Measurements from ENCODE around the gene PIMREG.

The PIMREG gene

DNA sequence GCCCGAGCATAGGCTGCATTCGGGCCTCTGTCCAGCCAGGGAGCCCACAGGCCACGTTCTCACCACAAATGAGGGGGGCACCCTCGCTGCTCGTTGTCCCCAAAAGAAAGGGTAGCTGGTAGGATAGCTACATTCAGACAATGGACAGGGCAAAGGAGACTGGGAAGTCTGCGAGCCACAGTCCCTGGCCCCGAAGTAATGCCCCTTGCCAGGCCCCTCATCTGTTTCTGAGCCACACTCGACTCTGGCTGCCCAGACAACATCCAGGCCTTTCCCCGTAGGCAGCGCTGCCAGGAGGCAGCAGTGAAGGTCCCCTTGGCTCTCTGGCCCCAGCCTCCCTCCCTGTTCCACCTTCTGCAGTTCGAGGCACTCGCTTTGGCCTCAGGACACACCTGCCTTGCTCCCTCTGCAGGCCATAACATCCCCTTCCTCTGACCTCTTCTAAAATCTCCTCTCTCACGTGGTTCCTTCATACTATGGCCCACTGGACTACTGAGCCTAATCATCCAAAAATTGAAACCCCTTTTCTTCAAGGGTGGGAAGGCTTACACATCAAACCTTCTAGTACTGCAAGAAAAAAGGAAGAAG, 21.5 kb upstream of the PIMREG start:
- Histone ChIP-seq H3K27me3 (ENCODE audit: control insufficient read depth in 1 of 2, insufficient read depth in 2 of 2, low read length in 2 of 2) (peaks cover 3 to 13% of the 10 kb centered on the region in 2 donors), H3K4me1 (ENCODE audit: control insufficient read depth in 1 of 2, insufficient read depth in 2 of 2, low read length in 2 of 2) (peaks cover 0 to 4% of the 10 kb centered on the region in 2 donors), H3K27ac (ENCODE audit: low read depth, low read length) (no peak overlapping the region), H3K36me3 (ENCODE audit: control insufficient read depth in 1 of 2, insufficient read depth in 2 of 2, low read length in 2 of 2) (no peaks in the 10 kb centered on the region), H3K9ac (ENCODE audit: low read depth in 1 of 2, low read length in 2 of 2) (no peak overlapping the region), H3K4me3 (ENCODE audit: low read depth in 1 of 2, low read length in 2 of 2) (no peak overlapping the region), H3K9me3 (ENCODE audit: control insufficient read depth in 1 of 2, low read length in 2 of 2) (no peaks in the 10 kb centered on the region)

DNA sequence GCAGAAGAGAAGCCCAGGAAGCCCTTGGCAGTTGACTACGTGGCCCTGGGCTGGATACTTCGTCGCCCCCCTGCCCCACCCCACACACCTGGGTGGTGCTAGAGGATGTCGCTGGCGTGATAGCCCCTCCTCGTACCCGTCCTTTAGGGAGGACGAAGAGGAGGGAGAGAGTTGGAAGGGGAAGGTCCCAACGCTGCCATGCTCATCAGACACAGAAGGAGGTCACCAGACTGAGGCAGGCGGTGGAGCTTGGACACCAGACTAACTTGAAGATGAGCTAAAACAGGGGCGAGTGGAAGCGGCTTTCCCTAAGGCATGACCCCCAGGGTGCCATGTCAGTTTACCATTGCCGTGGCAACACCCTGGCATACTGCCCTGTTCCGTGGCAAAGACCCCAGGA, 20.3 kb upstream of the PIMREG start:
- Histone ChIP-seq H3K27ac (ENCODE audit: low read depth, low read length) (no peak overlapping the region), H3K4me3 (ENCODE audit: low read depth in 1 of 2, low read length in 2 of 2) (no peak overlapping the region), H3K9ac (ENCODE audit: low read depth in 1 of 2, low read length in 2 of 2) (no peak overlapping the region), H3K9me3 (ENCODE audit: control insufficient read depth in 1 of 2, low read length in 2 of 2) (no peaks in the 10 kb centered on the region), H3K4me1 (ENCODE audit: control insufficient read depth in 1 of 2, insufficient read depth in 2 of 2, low read length in 2 of 2) (peaks cover 0 to 4% of the 10 kb centered on the region in 2 donors), H3K36me3 (ENCODE audit: control insufficient read depth in 1 of 2, insufficient read depth in 2 of 2, low read length in 2 of 2) (no peaks in the 10 kb centered on the region), H3K27me3 (ENCODE audit: control insufficient read depth in 1 of 2, insufficient read depth in 2 of 2, low read length in 2 of 2) (peaks cover 3 to 13% of the 10 kb centered on the region in 2 donors)

DNA sequence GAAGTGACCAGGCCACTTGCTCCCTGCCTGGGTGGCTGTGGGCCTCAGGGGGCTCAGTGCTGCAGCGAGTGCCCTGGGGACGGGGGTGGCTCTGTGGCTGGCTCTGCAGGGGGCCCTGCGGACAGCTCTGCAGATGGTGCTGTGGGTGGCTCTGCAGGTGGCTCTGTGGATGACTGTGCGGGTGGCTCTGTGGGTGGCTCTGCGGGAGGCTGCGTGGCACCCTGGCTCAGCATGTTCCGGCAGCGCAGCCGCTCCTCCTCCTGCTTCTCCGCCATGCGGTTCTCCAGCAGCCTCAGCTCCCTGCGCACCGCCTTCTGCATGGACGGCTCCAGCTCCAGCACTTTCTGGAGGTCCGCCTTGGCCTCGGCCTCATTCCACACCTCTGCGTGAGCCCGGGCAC, 18.8 kb upstream of the PIMREG start:
- Histone ChIP-seq H3K9ac (ENCODE audit: low read depth in 1 of 2, low read length in 2 of 2) (no peak overlapping the region), H3K4me3 (ENCODE audit: low read depth in 1 of 2, low read length in 2 of 2) (no peak overlapping the region), H3K27ac (ENCODE audit: low read depth, low read length) (no peak overlapping the region), H3K9me3 (ENCODE audit: control insufficient read depth in 1 of 2, low read length in 2 of 2) (peaks cover under 1% of the 10 kb centered on the region in 2 donors), H3K36me3 (ENCODE audit: control insufficient read depth in 1 of 2, insufficient read depth in 2 of 2, low read length in 2 of 2) (no peaks in the 10 kb centered on the region), H3K4me1 (ENCODE audit: control insufficient read depth in 1 of 2, insufficient read depth in 2 of 2, low read length in 2 of 2) (peaks cover 0 to 4% of the 10 kb centered on the region in 2 donors), H3K27me3 (ENCODE audit: control insufficient read depth in 1 of 2, insufficient read depth in 2 of 2, low read length in 2 of 2) (peaks cover 3 to 8% of the 10 kb centered on the region in 2 donors)

DNA sequence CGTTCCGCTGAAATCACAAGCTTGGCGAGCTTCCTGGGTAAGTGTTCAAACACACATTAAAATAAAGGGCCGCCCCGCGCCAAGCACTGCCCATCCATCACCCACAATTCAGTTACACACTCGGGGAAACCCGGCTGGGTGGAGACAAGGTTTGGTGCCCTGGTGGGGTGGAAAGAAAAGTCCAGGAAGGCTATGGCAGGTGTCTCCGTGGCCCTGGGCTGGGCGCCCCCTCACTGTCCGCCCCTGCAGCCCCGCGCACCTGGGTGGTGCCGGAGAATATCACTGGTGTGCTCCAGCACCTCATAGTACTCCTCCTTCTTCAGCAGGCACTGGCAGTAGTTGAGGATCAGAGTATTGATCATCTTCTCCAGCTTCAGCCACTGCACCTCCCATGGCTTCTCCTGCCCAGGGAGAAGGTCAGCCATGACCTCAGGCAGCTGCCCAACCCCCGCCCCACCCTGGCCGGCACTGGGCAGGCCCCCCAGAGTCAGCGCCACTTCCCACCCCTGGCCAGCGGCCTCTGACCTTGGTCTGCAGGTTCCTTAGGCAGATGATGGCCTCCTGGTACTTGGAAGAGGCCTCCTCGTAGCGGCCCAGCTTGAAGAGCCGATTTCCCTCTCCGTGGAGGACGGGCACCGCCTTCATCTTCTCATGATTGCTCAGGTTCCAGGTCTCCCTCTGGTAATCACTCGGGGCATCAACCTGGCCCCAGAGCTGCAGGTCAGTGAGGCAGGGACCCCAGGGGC, 17.7 kb upstream of the PIMREG start:
- H3K4me1 ChIP-seq (ENCODE audit: control insufficient read depth in 1 of 2, insufficient read depth in 2 of 2, low read length in 2 of 2): peaks cover 0 to 4% of the 10 kb centered on the region in 2 donors
- H3K9ac ChIP-seq (ENCODE audit: low read depth in 1 of 2, low read length in 2 of 2): no peak overlapping the region
- no peaks in the 10 kb centered on the region for H3K36me3 ChIP-seq (ENCODE audit: control insufficient read depth in 1 of 2, insufficient read depth in 2 of 2, low read length in 2 of 2)
- peaks cover 2 to 3% of the 10 kb centered on the region in 2 donors for H3K27me3 ChIP-seq (ENCODE audit: control insufficient read depth in 1 of 2, insufficient read depth in 2 of 2, low read length in 2 of 2)
- H3K9me3 ChIP-seq (ENCODE audit: control insufficient read depth in 1 of 2, low read length in 2 of 2): peaks cover 6 to 7% of the 10 kb centered on the region in 2 donors
- H3K4me3 ChIP-seq (ENCODE audit: low read depth in 1 of 2, low read length in 2 of 2): no peak overlapping the region
- no peak overlapping the region for H3K27ac ChIP-seq (ENCODE audit: low read depth, low read length)

DNA sequence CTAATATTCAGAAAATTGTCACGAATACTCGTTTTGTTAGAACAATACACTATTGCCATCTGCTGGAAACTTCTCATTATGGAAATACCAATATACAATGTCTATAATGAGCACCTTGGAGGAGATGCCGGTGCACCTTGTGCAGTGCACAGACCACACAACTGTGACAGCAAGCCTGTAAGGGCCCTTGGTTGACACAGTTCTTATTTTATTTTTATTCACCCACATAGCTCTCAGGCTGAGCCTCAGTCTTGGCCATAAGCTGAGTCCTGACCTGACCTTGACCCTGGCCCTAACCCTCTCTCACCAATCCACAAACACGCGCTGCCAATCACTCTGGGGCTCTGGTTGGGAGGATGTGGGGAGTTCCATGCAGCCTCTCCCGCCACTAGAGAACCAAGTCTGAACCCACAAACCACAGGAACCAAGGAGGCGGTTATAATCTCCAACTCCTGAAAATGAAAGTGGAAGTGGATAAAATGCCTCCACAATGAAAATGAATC, 16.9 kb upstream of the PIMREG start:
- Histone ChIP-seq H3K36me3 (ENCODE audit: control insufficient read depth in 1 of 2, insufficient read depth in 2 of 2, low read length in 2 of 2) (no peaks in the 10 kb centered on the region), H3K4me1 (ENCODE audit: control insufficient read depth in 1 of 2, insufficient read depth in 2 of 2, low read length in 2 of 2) (peaks cover 0 to 4% of the 10 kb centered on the region in 2 donors), H3K27me3 (ENCODE audit: control insufficient read depth in 1 of 2, insufficient read depth in 2 of 2, low read length in 2 of 2) (peaks cover 1 to 2% of the 10 kb centered on the region in 2 donors), H3K4me3 (ENCODE audit: low read depth in 1 of 2, low read length in 2 of 2) (no peak overlapping the region), H3K9ac (ENCODE audit: low read depth in 1 of 2, low read length in 2 of 2) (no peak overlapping the region), H3K27ac (ENCODE audit: low read depth, low read length) (no peak overlapping the region), H3K9me3 (ENCODE audit: control insufficient read depth in 1 of 2, low read length in 2 of 2) (peaks cover 6 to 7% of the 10 kb centered on the region in 2 donors)

DNA sequence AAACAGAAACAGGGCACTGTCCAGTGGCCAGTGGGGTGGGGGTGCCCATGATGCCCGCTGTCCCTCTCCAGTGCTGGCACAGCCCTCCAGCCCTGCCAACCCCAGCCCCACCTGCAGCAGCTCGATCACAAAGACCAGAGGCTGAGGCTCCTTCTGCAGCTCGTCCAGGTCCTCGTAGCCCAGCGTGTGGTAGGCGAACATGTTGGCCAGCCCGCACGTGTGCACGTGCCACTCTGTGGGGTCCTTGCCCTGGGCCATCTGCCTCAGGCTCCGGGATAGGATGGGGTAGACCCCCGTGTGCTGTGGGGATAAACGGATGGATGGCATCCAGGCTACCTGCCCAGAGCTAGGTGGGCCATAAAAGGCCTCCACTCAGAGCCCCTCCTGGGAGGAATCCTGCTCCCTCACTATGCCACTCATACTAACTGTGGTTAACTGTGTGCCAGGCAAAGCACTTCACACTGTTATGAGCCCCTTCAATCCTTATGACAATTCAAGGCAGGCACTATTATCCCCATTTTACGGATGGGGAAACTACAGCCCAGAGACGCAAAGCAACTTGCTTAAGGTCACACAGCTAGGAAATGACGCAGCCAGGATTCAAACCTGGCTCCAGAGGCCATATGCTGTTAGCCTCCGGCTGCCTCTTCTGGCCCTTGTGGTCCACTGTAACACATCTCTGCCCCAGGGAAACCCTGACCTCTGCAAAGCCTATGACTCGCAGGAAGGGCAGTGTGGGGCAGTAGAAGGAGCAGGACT, 15.9 kb upstream of the PIMREG start:
- Histone ChIP-seq H3K4me3 (ENCODE audit: low read depth in 1 of 2, low read length in 2 of 2) (no peak overlapping the region), H3K27ac (ENCODE audit: low read depth, low read length) (no peak overlapping the region), H3K9ac (ENCODE audit: low read depth in 1 of 2, low read length in 2 of 2) (no peak overlapping the region), H3K36me3 (ENCODE audit: control insufficient read depth in 1 of 2, insufficient read depth in 2 of 2, low read length in 2 of 2) (no peaks in the 10 kb centered on the region), H3K4me1 (ENCODE audit: control insufficient read depth in 1 of 2, insufficient read depth in 2 of 2, low read length in 2 of 2) (peaks cover 0 to 4% of the 10 kb centered on the region in 2 donors), H3K27me3 (ENCODE audit: control insufficient read depth in 1 of 2, insufficient read depth in 2 of 2, low read length in 2 of 2) (peaks cover 0 to 2% of the 10 kb centered on the region in 2 donors), H3K9me3 (ENCODE audit: control insufficient read depth in 1 of 2, low read length in 2 of 2) (peaks cover 6 to 7% of the 10 kb centered on the region in 2 donors)

DNA sequence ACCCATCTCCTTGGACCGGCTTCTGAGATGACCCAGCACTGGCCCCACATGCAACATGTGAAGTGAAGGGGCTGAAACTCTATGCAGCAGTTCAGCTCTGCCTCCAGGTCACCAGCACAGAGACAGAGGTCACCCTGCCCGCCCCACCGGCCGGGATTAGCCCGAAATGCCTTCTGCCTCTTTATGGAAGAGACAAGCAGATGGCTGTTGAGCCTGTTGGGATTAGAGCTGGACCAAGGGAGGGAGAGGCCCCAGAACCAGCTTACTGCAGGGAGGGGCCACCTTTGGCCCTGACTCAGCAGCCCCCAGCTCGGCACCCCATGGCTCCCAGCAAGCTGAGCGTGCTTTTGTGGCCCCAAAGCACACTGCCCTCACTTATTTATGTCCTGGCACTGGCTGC, 15.0 kb upstream of the PIMREG start:
- Histone ChIP-seq H3K4me3 (ENCODE audit: low read depth in 1 of 2, low read length in 2 of 2) (no peak overlapping the region), H3K27me3 (ENCODE audit: control insufficient read depth in 1 of 2, insufficient read depth in 2 of 2, low read length in 2 of 2) (peaks cover 0 to 2% of the 10 kb centered on the region in 2 donors), H3K4me1 (ENCODE audit: control insufficient read depth in 1 of 2, insufficient read depth in 2 of 2, low read length in 2 of 2) (peaks cover 0 to 4% of the 10 kb centered on the region in 2 donors), H3K27ac (ENCODE audit: low read depth, low read length) (no peak overlapping the region), H3K36me3 (ENCODE audit: control insufficient read depth in 1 of 2, insufficient read depth in 2 of 2, low read length in 2 of 2) (no peaks in the 10 kb centered on the region), H3K9me3 (ENCODE audit: control insufficient read depth in 1 of 2, low read length in 2 of 2) (peaks cover 6 to 7% of the 10 kb centered on the region in 2 donors), H3K9ac (ENCODE audit: low read depth in 1 of 2, low read length in 2 of 2) (no peak overlapping the region)

DNA sequence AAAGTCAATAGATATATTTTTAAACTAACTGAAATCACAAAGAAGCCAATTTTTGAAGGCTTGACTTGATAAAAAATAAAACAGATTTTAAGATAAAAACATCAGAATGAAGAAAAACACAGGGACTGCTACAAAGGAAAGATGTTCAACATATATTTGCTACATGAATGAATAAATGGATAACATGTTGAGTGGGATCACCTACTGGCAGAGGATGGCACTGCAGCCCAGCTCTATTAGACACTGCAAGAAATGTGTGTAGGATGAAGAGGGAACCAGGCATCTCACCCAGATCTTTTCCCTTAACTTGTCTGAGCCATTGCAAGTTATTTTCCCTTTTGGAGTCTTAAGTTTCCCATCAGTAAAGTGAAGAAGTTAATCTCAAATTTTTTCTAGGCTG, 13.5 kb upstream of the PIMREG start:
- Histone ChIP-seq H3K4me3 (ENCODE audit: low read depth in 1 of 2, low read length in 2 of 2) (no peak overlapping the region), H3K9me3 (ENCODE audit: control insufficient read depth in 1 of 2, low read length in 2 of 2) (peaks cover 6 to 7% of the 10 kb centered on the region in 2 donors), H3K27ac (ENCODE audit: low read depth, low read length) (no peak overlapping the region)

DNA sequence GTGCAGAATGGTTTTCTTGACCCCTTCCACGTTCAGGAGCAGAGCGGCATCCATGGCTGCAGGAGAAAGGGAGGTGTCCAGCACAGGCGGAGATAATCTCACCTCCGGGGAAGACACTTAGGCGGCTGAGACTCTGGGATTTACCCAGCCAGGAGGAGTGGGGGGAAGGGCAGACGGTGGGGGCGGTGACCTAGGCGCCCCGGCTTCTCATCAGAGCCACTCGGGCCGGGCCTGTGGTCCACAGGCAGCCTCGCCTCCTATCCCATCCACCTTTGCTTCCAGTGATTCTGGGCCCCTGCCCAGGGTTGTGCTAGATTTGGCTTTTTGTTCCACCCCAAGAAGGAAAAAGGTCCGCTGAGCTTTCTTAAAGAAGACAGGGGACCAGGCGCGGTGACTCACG, 9.2 kb upstream of the PIMREG start, which contains the start of gene AIPL1:
AIPL1 (minus strand) TSS at position 71 of the 400 bp plus-strand sequence; CDS start at position 54, 17 bp downstream.
- Histone ChIP-seq H3K27ac (ENCODE audit: low read depth, low read length) (no peak within 1 kb of the TSS), H3K36me3 (ENCODE audit: control insufficient read depth in 1 of 2, insufficient read depth in 2 of 2, low read length in 2 of 2) (no peaks in the 10 kb centered on the region), H3K9me3 (ENCODE audit: control insufficient read depth in 1 of 2, low read length in 2 of 2) (peaks cover 6 to 7% of the 10 kb centered on the region in 2 donors), H3K4me3 (ENCODE audit: low read depth in 1 of 2, low read length in 2 of 2) (no peak within 1 kb of the TSS), H3K9ac (ENCODE audit: low read depth in 1 of 2, low read length in 2 of 2) (no peak within 1 kb of the TSS), H3K27me3 (ENCODE audit: control insufficient read depth in 1 of 2, insufficient read depth in 2 of 2, low read length in 2 of 2) (peaks cover 7 to 13% of the 10 kb centered on the region in 2 donors), H3K4me1 (ENCODE audit: control insufficient read depth in 1 of 2, insufficient read depth in 2 of 2, low read length in 2 of 2) (no peaks in the 10 kb centered on the region)

More for the DNA sequence above, 13.5 kb upstream of the PIMREG start:
- H3K9ac ChIP-seq (ENCODE audit: low read depth in 1 of 2, low read length in 2 of 2): no peak overlapping the region
- H3K36me3 ChIP-seq (ENCODE audit: control insufficient read depth in 1 of 2, insufficient read depth in 2 of 2, low read length in 2 of 2): no peaks in the 10 kb centered on the region
- H3K4me1 ChIP-seq (ENCODE audit: control insufficient read depth in 1 of 2, insufficient read depth in 2 of 2, low read length in 2 of 2): peaks cover 0 to 4% of the 10 kb centered on the region in 2 donors
- H3K27me3 ChIP-seq (ENCODE audit: control insufficient read depth in 1 of 2, insufficient read depth in 2 of 2, low read length in 2 of 2): no peaks in the 10 kb centered on the region

All from duodenal mucosa (tissue), 2 donors.